ENCODE measurements around the gene ZNF441. TPM values are rescaled to one million over a fixed set of nuclear protein-coding genes. Genes with fewer than 3 reads are reported as not detected.

The ZNF441 gene
- total and polyA plus RNA-seq, 2 of the 4 experiments (the other 2 are of a cell fraction), result 2.8 to 9.7 TPM

- Histone ChIP-seq H4K20me1 (ENCODE audit: insufficient read depth, low read length) (no peaks in the 10 kb centered on the region), H3K79me1 (ENCODE audit: low read depth in 1 of 2, low read length in 2 of 2) (no peaks in the 10 kb centered on the region), H3K27ac (ENCODE audit: insufficient read depth, low read length) (no peak overlapping the region), H3K4me2 (ENCODE audit: low read depth, low read length) (no peak overlapping the region), H3K9ac (ENCODE audit: low read depth, low read length) (no peak overlapping the region), H3K9me3 (ENCODE audit: control insufficient read depth, insufficient read depth, low read length) (peaks cover 8% of the 10 kb centered on the region; the same call in 1 of the 2 replicates), H3K4me1 (ENCODE audit: control insufficient read depth, insufficient read depth, low read length) (no peaks in the 10 kb centered on the region), H2AFZ (replicated peaks; ENCODE audit: low read length, poor library complexity) (no peak overlapping the region), H3K36me3 (ENCODE audit: control insufficient read depth, insufficient read depth, low read length) (no peaks in the 10 kb centered on the region), H3K18ac (ENCODE audit: low read depth, low read length) (no peak overlapping the region), H3K23ac (ENCODE audit: low read depth, low read length) (no peak overlapping the region), H2BK20ac (ENCODE audit: low read depth, low read length) (no peak overlapping the region), H2AK5ac (ENCODE audit: low read depth, low read length) (no peak overlapping the region), H3K4me3 (ENCODE audit: insufficient read depth, low read depth, low read length) (no peak overlapping the region), H4K91ac (ENCODE audit: insufficient read depth, low read depth, low read length) (no peak overlapping the region), H4K5ac (ENCODE audit: low read depth, low read length) (no peak overlapping the region), H2BK120ac (ENCODE audit: low read depth, low read length) (no peak overlapping the region), H3K4ac (ENCODE audit: low read depth, low read length) (no peak overlapping the region), H2BK5ac (ENCODE audit: low read depth, low read length, poor library complexity, severe bottlenecking) (no peak overlapping the region), H2BK15ac (ENCODE audit: low read depth, low read length) (no peak overlapping the region), H4K8ac (ENCODE audit: low read depth in 2 of 2, low read length in 2 of 2) (no peak overlapping the region), H3K56ac (ENCODE audit: extremely low read depth, insufficient read depth, low read length) (no peak overlapping the region), H3K14ac (replicated peaks; ENCODE audit: low read depth, low read length) (no peak overlapping the region), H2AK9ac (replicated peaks; ENCODE audit: low read depth, low read length, poor library complexity) (no peak overlapping the region), H3K27me3 (ENCODE audit: control insufficient read depth, insufficient read depth, low read length) (no peaks in the 10 kb centered on the region), H3K9me1 (ENCODE audit: insufficient read depth, low read length) (no peaks in the 10 kb centered on the region)
- dilution Hi-C loops (cut with HindIII; ENCODE audit: low sequenced_read_pairs, unreplicated experiment), result no loop called here
- intact Hi-C loops (cut with micrococcal nuclease), result no loop called here
- no TSS peak for BruUV-seq (replicated peaks)
- WGBS, 2 experiments (ENCODE audit: extremely low coverage in 2 of 2, insufficient read length in 1 of 2), result no CpG with 5 or more reads among the region's 4 CpGs
- in situ Hi-C loops (cut with MboI; ENCODE audit: low sequenced_read_pairs), result no loop called here
- TF ChIP-seq SMC3 (IDR thresholded peaks at IDR 0.05; ENCODE audit: low read depth, low read length), result no peak
- TF ChIP-seq USF2 (IDR thresholded peaks at IDR 0.05; ENCODE audit: low read depth, low read length), result no peak
- TF ChIP-seq BHLHE40 (IDR thresholded peaks at IDR 0.05; ENCODE audit: low read depth, low read length), result no peak
- TF ChIP-seq CEBPB (IDR thresholded peaks at IDR 0.05; ENCODE audit: low read depth, low read length), result no peak
- TF ChIP-seq MAFK (IDR thresholded peaks at IDR 0.05; ENCODE audit: low read depth, low read length), result no peak
- no peak for TF ChIP-seq RFX5 (IDR thresholded peaks at IDR 0.05; ENCODE audit: low read depth, low read length)
- no peak for TF ChIP-seq MXI1 (IDR thresholded peaks at IDR 0.05; ENCODE audit: borderline replicate concordance, low read depth, low read length)
- no peak for TF ChIP-seq FOS (IDR thresholded peaks at IDR 0.05; ENCODE audit: low read depth, low read length)
- no peak for TF ChIP-seq POLR2A (IDR thresholded peaks at IDR 0.05; ENCODE audit: low read depth, low read length)
- no peak for TF ChIP-seq CHD1 (IDR thresholded peaks at IDR 0.05; ENCODE audit: low read depth, low read length)
- TF ChIP-seq NFE2L2 (IDR thresholded peaks at IDR 0.05; ENCODE audit: low read depth, low read length), result no peak
- TF ChIP-seq ELK1 (IDR thresholded peaks at IDR 0.05; ENCODE audit: borderline replicate concordance, low read depth, low read length), result no peak
- TF ChIP-seq RCOR1 (IDR thresholded peaks at IDR 0.05; ENCODE audit: insufficient replicate concordance, low read length), result no peak
- no peak for TF ChIP-seq RAD21 (IDR thresholded peaks at IDR 0.05; ENCODE audit: low read length)
- TF ChIP-seq CTCF (conservative IDR thresholded peaks at IDR 0.05; ENCODE audit: low read depth, low read length), result no peak
- ChIA-PET POLR2A (ENCODE audit: unreplicated experiment) (no interaction called here), CTCF (no interaction called here)
- DNase-seq, result no peak
- no peak for ATAC-seq (ENCODE audit: low read depth)
Measured at GRCh38 chr19:11754663-11755062, 12.1 kb upstream of the ZNF441 start.
